ENCODE data around the gene UNC13C.

GRCh38 chr15:54046093-54046492 lies 67.9 kb downstream of the UNC13C start:
- TF ChIP-seq CREB1 (IDR thresholded peaks at IDR 0.05; ENCODE audit: low read depth) = no peak
- TF ChIP-seq CEBPB (IDR thresholded peaks at IDR 0.05) = no peak
- TF ChIP-seq TEAD4 (IDR thresholded peaks at IDR 0.05) = no peak
- no peak for TF ChIP-seq REST (IDR thresholded peaks at IDR 0.05; ENCODE audit: low read depth)
- TF ChIP-seq FOXM1 (IDR thresholded peaks at IDR 0.05; ENCODE audit: borderline replicate concordance, low read depth) = no peak
- TF ChIP-seq EP300 (IDR thresholded peaks at IDR 0.05; ENCODE audit: borderline replicate concordance) = no peak
- no peak for TF ChIP-seq USF1 (IDR thresholded peaks at IDR 0.05)
- TF ChIP-seq ZBTB7A (IDR thresholded peaks at IDR 0.05; ENCODE audit: low read depth) = no peak
- no peak for TF ChIP-seq TAF1 (IDR thresholded peaks at IDR 0.05; ENCODE audit: low read depth)
- TF ChIP-seq MAX (IDR thresholded peaks at IDR 0.05) = no peak
- no peak for TF ChIP-seq YY1 (IDR thresholded peaks at IDR 0.05; ENCODE audit: low read depth)
- no peak for TF ChIP-seq RAD21 (IDR thresholded peaks at IDR 0.05; ENCODE audit: low read depth)
- no peak for TF ChIP-seq NFIC (IDR thresholded peaks at IDR 0.05)
- TF ChIP-seq TCF12 (IDR thresholded peaks at IDR 0.05; ENCODE audit: low read depth) = no peak

All from Ishikawa (cell line).